Stimulated activated CD4-positive, alpha-beta T cell treated with anti-CD3 and anti-CD28 coated beads, Interleukin-1b, Interleukin-23, amount 100 ng/mL, for 24 hours (primary cell): ENCODE results near the gene KCTD19.

ENCODE experiments used
- DNase-seq, 4 experiments: peaks; one replicate each; pipeline ENCODE4 v3.0.0-alpha.2; 2020; ENCODE audit warnings: low read depth in 4 of 4, low spot score in 1 of 4

The KCTD19 gene

DNA sequence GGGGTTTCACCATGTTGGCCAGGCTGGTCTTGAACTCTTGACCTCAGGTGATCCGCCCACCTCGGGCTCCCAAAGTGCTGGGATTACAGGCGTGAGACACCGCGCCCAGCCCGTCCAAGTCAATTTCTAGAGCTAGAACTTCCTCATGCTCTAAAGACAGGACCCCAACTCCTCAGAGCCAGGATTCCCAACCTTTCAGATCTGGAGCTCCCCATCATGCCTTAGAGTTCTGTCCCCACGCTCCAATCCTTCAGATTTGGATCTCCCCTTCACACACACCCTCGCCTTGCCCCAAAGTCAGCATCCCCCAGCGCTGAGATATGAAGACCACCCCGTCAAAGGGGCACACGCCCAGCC lies 448 bp downstream of the KCTD19 start:
- DNase-seq, result no peak

DNA sequence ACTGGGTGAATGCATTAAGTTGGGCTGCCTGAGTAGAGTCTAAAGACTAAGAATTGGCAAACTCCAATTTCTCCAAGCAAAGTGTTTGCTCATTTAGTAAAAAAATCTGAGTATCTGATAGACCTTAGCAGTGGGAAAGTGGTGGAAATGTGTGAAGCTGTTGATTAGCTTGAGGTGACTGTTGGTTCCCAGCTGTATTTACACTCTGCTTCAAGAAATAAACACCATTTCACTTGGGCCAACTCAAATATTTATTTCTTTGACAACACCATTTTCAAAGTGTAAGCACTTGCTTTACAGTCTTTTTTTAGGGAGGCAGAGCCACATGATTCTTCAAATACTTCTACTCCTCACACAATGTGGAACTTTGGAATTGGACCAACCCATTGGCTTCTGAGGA lies 8.7 kb downstream of the KCTD19 start:
- no peak for DNase-seq

DNA sequence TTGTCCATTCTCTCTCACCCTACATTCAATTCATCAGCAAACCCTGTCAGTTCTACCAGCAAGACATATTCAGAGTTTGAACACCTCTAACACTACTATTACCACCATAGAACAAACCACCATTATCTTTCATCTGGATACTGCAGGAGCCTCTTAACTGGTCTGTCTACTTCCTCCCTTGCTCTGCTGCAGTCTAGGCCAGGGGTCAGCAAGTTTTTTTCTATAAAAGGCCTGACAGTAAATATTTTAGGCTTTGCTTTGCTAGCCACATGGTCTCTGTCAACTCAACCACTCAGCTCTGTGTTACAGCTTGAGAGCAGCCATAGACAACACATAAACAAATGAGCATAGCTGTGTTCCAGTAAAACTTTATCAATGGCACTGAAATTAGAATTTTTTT lies 13.8 kb downstream of the KCTD19 start:
- no peak for DNase-seq

DNA sequence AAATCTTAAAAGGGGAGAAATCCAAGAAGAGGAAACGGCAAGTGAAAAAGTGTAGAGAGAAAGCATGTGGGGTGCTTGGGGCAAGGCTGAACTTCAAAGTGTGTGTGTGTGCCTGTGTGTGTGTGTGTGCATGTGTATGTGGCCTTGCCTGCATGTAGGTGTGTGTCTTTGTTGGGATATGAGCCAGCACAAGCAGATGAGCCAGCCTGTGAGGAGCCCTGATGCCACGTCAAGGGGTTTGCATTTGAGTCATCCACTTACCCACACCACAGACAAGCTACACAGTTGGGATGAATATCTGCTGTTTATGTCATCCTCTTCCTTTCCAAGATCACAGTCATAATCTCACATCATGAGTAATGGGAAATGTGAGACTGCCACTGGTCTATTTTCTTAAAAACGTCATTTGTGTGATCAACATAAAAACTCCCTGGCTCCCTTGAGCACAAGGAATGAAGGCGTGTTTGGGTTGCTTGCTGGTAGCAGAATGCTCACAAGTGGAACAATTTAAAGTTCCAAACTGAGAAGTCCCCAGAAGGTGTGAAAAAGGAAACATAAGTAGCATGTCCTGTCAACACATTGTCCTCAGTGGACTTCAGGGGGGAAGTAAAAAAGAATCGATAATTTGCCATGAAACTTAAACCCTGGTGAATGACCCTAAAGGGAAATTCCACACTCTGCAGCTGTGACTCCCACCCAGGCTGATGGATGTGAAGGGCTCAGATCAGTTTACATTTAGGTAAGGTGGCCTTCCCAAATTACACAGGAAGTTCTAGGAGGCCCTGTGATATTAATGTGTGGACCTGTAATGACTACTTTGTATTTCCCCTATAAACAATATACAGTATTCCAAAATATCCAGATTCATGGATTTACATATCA lies 14.7 kb downstream of the KCTD19 start:
- peak; percentile 60 to 86 (median 72) for DNase-seq

DNA sequence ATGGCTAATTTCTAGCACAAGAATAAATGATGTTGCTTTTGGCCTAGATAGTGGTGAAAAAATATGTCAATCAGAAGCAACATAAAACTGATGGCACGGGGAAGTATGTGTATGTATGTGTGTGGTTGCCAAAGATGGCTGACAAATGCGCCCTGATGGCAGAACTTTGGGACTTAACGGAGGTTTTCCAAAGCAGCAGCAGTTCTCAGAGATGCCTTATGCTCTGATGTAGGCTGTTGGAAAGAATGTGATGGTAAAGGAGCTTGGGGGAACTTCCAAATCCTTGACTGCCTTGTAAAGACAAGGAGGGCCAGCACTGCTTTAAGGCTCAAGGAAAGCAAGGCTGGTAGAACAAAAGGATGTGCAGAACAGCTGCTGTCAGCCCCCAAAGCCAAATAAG lies 16.0 kb downstream of the KCTD19 start:
- DNase-seq, result no peak

DNA sequence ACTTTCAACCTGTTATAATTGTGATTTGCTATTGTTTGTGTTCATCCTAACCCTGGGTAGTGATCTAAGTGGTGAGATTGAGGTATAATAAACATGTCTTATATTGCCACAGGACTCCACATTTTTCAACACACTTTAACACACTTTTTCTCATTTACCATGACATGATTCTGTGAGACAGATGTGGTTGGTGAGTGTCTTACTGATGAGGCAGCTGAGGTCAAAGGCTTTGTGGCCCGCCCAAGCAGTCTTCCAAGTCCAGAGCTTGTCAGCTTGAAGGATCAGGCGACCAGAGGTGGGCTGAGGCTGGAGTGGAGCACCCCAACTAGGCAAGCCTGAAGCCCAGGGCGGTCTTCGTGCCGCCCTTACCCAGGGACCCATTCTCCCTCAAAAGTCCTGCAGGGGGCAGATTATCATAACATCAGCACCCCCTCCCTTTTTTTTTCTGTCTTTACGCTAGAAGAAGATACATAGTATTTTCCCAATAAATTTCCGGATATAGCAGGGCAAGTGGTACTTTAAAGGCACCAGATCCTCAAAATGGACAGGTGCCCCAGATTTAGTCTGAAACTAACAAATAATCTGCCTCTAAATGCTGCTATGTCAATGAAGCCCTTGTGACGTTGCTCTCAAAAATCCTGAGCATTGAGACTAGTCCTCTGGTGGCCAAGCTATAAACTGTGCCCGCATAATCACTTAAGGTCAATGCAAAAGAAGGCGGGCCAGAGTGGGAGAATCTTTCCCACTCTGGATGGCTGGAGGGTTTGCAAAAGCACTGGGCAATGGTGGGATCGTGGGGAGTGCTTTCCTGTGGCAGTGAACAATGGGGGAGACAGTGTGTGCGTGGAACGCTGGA lies 21.1 kb downstream of the KCTD19 start:
- DNase-seq, result no peak

DNA sequence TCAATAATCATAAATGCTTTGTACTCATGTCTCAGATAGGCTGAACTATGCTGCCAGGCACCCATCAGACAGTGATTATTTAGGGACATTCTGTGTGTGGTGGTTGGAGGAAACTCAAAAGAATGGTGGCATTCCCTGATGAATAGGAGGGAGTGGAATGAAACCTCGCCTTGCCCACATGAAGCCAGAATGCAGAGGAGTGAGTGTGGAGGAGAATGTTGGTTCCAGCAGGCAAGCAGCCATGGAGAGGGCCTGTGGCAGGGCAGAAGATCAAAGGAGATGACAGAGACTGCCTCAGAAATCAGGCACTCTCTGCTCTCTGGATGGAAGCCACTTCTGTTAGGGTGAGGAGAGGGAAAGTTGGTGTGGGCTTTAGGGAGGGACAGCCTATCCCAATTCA lies 22.5 kb downstream of the KCTD19 start:
- no peak for DNase-seq

DNA sequence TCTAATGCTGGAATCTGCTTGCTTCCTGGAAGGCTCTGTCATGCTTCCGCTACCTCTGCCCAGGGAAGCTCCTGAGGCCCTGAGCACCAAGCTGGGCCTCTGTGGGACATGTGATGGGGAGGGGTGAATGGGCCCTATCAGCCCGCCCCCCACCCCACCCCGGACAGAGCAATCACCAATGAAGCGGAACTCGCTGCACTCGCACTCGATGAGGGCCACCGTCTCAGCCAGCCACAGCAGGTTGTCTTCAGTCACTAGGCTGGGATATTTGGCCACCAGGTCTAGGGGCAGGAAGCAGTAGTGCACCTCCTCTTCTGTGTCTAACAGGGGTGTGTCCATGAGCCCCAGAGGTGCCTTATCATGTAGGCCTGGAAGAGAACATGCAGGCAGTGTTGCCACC lies 23.6 kb downstream of the KCTD19 start:
- DNase-seq, result no peak

DNA sequence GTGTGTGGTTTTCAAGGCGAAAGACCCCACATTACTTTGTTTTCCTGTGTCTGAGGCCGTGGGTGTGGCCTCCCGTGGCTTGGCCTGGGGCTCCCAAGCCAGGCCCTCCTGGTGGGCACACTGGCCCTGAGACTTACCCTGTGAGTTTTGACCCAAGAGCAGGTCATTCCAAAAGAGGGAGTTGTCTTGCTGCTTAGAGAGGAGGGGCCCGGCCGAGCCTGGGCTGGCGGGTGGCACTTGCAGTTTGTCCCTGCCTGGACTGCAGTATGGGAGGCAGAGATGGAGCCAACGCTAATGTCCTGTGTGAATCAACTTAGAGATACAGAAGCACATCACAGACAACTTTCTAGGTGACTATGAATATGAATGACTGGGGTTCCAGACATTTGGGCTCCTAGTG lies 24.5 kb downstream of the KCTD19 start:
- DNase-seq, result no peak

DNA sequence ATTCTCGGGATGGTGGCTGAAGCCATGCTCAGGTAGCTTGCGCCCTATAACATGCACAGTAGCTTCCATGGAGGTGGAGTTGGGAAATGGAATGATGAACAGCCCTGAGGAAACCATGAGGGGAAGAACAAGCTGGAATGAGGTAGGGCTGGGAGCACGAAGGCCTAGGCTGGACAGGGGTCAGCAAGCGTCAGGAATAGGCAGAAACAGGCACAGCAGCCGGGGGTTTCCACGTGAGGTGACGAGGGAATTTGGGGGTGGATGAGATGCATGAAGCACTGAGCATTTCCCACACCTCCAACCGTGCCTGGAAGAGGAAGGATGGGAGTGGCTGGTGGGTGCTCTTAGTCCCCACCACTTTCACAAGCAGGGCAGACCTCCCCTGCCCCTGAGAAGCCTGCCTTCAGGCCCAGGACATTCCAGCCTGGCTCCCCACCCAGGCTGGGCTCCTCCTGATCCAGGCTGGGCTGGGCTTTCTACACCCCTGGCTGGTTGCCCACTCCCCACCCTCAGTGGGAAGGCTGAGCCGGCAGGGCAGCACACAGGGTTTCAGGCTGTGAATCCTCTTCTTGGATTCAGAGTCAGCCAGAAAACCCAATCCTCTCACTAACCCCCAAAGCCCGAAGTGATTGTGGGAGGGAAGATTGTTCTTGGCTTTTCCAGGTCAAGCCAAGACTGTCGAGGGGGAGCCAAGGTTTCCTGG lies 25.3 kb downstream of the KCTD19 start:
- DNase-seq, result no peak

DNA sequence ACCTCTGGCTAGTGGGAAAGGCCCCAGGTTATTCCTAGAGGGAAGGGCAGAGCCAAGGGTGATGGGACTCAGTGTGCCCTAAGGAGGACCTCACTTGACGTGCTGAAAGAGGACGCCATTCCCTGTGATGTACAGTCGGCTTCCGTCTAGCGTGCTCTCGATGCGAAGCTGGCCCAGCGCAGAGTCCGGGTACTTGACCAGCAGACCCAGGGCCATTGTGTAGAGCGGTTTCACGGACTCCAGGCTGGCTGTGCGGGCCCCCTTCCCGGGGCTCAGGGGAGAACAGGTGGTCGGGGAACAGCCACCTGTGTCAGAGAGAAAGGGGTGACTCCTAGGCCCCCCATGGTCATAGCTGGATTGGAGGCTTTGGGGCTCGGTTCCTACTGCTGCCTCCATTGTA lies 27.3 kb downstream of the KCTD19 start:
- no peak for DNase-seq

DNA sequence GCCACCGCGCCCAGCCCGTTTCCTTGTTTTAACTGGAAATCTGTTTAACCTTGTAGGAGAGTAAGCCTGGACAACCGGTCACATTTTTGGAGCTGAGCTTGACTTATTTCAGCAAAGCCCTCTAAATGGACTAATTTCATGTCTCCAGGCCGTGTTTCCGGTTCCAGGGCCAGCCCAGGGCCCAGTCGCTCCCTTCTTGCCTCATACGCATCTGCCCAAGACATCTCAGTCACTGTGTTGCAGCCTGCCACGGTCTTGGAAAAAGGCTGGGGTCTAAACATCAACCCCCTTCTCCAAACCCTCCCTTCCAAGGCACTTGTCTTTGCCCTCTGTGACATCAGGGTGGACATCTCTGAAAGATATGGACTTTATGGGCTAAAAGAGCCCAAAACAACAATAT lies 28.3 kb downstream of the KCTD19 start:
- DNase-seq, result no peak

DNA sequence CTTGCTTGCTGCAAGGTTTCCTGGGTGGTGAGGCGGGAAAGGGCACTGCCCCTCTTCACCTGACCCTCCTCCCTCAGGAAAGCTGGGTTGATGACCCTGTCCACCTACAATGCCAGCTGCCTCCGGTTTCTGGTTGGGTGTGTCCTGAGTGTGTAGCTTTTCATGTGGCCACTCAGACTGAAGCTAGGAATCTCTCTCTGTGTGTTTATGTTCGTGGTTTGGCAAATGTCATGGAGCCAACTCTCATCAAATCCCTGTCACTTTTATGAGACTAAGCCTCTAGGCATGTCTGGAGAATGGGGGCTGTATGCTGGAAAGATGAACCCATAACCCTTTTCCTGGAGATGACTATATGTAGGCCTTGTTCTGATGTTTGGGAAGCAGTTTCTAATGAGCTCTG lies 30.1 kb downstream of the KCTD19 start:
- DNase-seq, result no peak

DNA sequence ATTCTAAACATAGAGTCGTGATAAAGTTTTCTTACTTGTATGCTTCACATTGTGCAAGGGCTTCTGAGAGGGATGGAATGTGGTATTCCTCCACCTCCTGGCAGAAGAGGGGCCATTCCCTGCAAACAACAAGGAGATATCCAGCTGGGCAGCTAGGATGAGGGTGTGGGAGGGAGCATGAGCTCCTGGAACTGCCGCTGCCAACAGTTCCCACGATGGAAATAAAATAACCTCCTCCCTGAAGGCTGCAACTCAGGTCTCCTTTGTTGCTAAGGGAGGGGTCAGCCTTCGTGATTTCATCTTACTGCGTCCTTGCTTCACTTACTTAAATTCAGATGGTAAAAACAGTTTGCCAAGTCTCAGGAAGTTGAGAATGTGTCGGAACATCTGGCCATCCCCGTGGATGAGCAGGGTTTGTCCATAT lies 31.6 kb downstream of the KCTD19 start:
- DNase-seq, result no peak

DNA sequence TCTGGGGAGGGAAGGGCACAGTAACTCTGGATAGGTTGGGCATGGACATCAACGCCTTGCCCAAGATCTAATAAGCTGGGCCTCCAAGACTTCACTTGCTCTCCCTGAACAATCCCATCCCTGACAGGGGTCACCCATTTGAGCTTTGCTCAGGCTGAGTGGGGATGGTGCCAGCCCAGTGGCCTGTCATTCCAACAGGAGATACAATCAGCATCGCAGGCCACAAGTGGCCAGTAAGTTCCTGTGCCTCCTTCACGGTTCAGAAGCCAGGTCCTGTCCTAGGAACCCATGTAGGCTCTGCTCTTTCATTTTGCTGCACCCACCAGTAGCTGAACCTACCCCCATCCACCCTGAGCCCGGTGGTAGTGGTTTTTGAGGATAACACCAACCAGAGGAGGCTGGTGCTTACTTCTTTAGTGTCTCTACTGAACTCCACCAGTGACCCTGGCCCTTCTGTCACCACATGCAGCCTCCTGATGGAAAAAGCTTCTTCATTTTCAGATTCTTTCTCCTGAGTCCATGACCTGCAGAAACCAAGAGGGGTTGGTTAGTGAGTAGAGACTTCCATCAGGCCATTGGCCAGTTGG lies 32.3 kb downstream of the KCTD19 start:
- DNase-seq, result no peak

DNA sequence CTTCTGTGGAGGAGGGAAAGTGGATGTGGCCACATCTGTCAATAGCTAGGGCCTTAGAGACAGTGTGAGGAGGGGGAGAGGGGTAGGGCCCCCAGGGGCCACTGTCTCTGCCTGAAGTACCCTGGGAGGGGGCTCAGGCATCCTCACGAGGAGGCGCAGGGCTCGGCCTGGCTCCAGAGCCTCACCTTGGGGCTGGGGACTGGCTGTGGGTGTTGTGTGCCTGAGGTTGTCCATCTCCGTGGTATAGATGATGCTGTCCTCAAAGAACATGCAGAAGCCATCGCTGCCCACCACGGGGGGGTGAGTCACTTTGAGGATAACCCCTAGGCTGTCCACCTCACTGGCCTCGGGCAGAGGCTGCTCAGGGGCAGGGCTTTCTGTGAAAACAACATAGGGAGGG lies 35.1 kb downstream of the KCTD19 start:
- no peak for DNase-seq

DNA sequence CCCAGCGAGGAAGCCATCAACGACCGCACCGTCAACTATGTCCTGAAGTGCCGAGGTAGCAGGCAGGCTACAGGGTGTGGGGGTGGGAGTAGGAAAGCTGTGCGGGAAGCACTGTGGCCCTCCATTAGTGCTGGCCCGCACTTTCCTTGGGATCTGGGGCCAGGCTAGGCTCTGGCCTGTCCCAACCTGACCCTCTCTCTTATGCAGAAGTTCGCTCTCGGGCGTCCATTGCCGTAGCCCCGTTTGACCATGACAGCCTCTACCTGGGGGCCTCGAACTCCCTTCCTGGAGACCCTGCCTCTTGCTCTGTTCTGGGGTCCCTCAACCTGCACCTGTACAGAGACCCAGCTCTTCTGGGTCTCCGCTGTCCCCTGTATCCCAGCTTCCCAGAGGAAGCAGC lies 38.6 kb downstream of the KCTD19 start:
- no peak for DNase-seq

DNA sequence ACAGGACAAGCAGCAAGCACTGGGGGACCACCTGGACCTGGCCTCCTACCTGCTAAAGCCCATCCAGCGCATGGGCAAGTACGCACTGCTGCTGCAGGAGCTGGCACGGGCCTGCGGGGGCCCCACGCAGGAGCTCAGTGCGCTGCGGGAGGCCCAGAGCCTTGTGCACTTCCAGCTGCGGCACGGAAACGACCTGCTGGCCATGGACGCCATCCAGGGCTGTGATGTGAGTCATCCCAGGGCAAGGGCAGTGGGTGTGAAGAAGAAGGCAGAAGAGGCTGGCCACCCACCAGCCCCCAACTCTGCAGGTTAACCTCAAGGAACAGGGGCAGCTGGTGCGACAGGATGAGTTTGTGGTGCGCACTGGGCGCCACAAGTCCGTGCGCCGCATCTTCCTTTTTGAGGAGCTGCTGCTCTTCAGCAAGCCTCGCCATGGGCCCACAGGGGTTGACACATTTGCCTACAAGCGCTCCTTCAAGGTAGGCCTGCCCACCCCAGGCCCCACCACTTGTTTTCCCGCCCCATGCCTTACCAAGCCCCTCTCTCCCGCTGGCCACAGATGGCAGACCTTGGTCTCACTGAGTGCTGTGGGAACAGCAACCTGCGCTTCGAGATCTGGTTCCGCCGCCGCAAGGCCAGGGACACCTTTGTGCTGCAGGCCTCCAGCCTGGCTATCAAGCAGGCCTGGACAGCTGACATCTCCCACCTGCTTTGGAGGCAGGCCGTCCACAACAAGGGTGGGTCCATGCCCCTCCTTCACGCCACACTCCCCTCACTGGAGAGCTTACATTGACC lies 39.9 kb downstream of the KCTD19 start:
- DNase-seq, result no peak

DNA sequence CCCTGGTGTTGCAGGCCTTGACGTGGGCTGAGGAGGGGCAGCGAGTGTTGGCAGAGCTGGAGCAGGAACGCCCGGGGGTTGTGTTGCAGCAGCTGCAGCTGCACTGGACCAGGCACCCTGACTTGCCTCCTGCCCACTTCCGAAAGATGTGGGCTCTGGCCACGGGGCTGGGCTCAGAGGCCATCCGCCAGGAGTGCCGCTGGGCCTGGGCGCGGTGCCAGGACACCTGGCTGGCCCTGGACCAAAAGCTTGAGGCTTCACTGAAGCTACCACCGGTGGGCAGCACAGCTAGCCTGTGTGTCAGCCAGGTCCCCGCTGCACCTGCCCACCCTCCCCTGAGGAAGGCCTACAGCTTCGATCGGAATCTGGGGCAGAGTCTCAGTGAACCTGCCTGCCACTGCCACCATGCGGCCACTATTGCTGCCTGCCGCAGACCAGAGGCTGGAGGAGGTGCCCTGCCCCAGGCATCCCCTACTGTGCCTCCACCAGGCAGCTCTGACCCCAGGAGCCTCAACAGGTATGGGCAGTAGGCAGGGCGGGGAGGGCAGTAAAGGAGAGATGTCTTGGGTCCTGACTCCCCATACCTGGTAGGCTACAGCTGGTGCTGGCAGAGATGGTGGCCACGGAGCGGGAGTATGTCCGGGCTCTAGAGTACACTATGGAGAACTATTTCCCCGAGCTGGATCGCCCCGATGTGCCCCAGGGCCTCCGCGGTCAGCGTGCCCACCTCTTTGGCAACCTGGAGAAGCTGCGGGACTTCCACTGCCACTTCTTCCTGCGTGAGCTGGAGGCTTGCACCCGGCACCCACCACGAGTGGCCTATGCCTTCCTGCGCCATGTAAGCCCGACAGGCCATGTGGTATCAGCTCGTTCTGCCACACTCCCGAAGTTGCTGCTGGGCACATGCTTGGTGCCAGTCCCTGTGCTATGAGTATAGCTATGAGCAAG lies 41.6 kb downstream of the KCTD19 start:
- no peak for DNase-seq
